A673 (cell line): ENCODE results near the gene ADAMTSL1. TPM values are rescaled to one million over a fixed set of nuclear protein-coding genes. Genes with fewer than 3 reads are reported as not detected.

Experiments used
- BruUV-seq: library from RNA; stranded (reverse); fragments of 400-500 nt; replicated peaks from 2 replicates; lab custom pipeline; 2021; lab: Mats Ljungman, UMichigan
- CTCF ChIA-PET: fragments of 300-600 bp; sonication (Branson Sonifier 250); formaldehyde crosslinking; loops from one replicate; lab custom pipeline; 2022; ENCODE audit warnings: antibody characterized with exemption; lab: Charles Lee
- POLR2A ChIA-PET: fragments of 300-600 bp; sonication (Branson Sonifier 250); formaldehyde crosslinking; loops from one replicate; lab custom pipeline; 2022; ENCODE audit warnings: antibody characterized with exemption; ENCODE audit not compliant: low non-redundant PET; lab: Charles Lee
- DNase-seq: peaks from one replicate; pipeline ENCODE4 v3.0.0-alpha.2; 2015; ENCODE audit warnings: low spot score
- H3K27ac ChIP-seq: fragments of 200-600 bp; sonication (generic); 2 replicates; pipeline ENCODE4 v1.5.1; 2016; ENCODE audit warnings: mixed run types, low read depth, mild to moderate bottlenecking, mixed read lengths, antibody characterized with exemption, low read length; ENCODE audit not compliant: poor library complexity, severe bottlenecking
- H3K27me3 ChIP-seq: fragments of 200-600 bp; sonication (generic); replicated peaks from 2 replicates; pipeline ENCODE4 v1.6.1; 2017; ENCODE audit warnings: mixed run types, low read depth, mild to moderate bottlenecking, mixed read lengths, antibody characterized with exemption, low read length; ENCODE audit not compliant: insufficient read depth, poor library complexity
- H3K36me3 ChIP-seq: fragments of 200-600 bp; sonication (generic); 2 replicates; pipeline ENCODE4 v1.6.1; 2016; ENCODE audit warnings: mixed run types, mild to moderate bottlenecking, mixed read lengths, antibody characterized with exemption, low read length; ENCODE audit not compliant: insufficient read depth, poor library complexity, severe bottlenecking
- H3K4me1 ChIP-seq: fragments of 200-600 bp; sonication (generic); 2 replicates; pipeline ENCODE4 v1.6.1; 2017; ENCODE audit warnings: mixed run types, mild to moderate bottlenecking, mixed read lengths, antibody characterized with exemption, low read length; ENCODE audit not compliant: insufficient read depth, poor library complexity, severe bottlenecking
- H3K4me3 ChIP-seq: fragments of 200-600 bp; sonication (generic); 2 replicates; pipeline ENCODE4 v1.5.1; 2016; ENCODE audit warnings: low read depth, mixed run types, mild to moderate bottlenecking, mixed read lengths, low read length; ENCODE audit not compliant: poor library complexity, severe bottlenecking
- H3K9me3 ChIP-seq: fragments of 200-600 bp; sonication (generic); 2 replicates; pipeline ENCODE4 v1.6.1; 2016; ENCODE audit warnings: mixed run types, low read depth, mild to moderate bottlenecking, mixed read lengths, antibody characterized with exemption, low read length; ENCODE audit not compliant: poor library complexity, severe bottlenecking
- EZH2 ChIP-seq: fragments of 200-600 bp; sonication (generic); IDR thresholded peaks from 2 replicates; pipeline ENCODE4 v1.6.1; 2017; ENCODE audit warnings: borderline replicate concordance, low read depth, mild to moderate bottlenecking, mixed read lengths, antibody characterized with exemption, low read length; ENCODE audit not compliant: poor library complexity, severe bottlenecking
- intact Hi-C: fragments of 100-400 bp; cut with micrococcal nuclease; formaldehyde crosslinking; loops from one replicate; pipeline ENCODE4 v1.10.0; 2022; ENCODE audit not compliant: unreplicated experiment
- total RNA-seq: library from RNA; stranded (reverse); gene quantifications from 2 replicates; pipeline ENCODE4 v1.2.3, GENCODE V29; 2021
- TF ChIP-seq, protein P1 (sequence below): fragments of 300-800, 200-600 bp; sonication (generic); conservative IDR thresholded peaks from 2 replicates; pipeline ENCODE4 v1.5.1; 2017; ENCODE audit warnings: low read depth, mild to moderate bottlenecking, antibody characterized with exemption, low read length, moderate library complexity, mixed read lengths

The ADAMTSL1 gene
- total RNA-seq, 1 experiment from 2014 or later, result not detected

GRCh38 chr9:18798106-18798505 lies 324.2 kb downstream of the ADAMTSL1 start:
- ChIA-PET CTCF (no interaction called here), POLR2A (no interaction called here)
- BruUV-seq, result no TSS peak
- Histone ChIP-seq H3K4me3 (no peak overlapping the region), H3K4me1 (no peaks in the 10 kb centered on the region), H3K27ac (no peak overlapping the region), H3K27me3 (no peaks in the 10 kb centered on the region), H3K36me3 (no peaks in the 10 kb centered on the region), H3K9me3 (no peaks in the 10 kb centered on the region)
- DNase-seq, result no peak
- intact Hi-C loops, result no loop called here
- TF ChIP-seq EZH2, result no peak
- TF ChIP-seq, protein P1, sequence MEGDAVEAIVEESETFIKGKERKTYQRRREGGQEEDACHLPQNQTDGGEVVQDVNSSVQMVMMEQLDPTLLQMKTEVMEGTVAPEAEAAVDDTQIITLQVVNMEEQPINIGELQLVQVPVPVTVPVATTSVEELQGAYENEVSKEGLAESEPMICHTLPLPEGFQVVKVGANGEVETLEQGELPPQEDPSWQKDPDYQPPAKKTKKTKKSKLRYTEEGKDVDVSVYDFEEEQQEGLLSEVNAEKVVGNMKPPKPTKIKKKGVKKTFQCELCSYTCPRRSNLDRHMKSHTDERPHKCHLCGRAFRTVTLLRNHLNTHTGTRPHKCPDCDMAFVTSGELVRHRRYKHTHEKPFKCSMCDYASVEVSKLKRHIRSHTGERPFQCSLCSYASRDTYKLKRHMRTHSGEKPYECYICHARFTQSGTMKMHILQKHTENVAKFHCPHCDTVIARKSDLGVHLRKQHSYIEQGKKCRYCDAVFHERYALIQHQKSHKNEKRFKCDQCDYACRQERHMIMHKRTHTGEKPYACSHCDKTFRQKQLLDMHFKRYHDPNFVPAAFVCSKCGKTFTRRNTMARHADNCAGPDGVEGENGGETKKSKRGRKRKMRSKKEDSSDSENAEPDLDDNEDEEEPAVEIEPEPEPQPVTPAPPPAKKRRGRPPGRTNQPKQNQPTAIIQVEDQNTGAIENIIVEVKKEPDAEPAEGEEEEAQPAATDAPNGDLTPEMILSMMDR, result no peak

DNA sequence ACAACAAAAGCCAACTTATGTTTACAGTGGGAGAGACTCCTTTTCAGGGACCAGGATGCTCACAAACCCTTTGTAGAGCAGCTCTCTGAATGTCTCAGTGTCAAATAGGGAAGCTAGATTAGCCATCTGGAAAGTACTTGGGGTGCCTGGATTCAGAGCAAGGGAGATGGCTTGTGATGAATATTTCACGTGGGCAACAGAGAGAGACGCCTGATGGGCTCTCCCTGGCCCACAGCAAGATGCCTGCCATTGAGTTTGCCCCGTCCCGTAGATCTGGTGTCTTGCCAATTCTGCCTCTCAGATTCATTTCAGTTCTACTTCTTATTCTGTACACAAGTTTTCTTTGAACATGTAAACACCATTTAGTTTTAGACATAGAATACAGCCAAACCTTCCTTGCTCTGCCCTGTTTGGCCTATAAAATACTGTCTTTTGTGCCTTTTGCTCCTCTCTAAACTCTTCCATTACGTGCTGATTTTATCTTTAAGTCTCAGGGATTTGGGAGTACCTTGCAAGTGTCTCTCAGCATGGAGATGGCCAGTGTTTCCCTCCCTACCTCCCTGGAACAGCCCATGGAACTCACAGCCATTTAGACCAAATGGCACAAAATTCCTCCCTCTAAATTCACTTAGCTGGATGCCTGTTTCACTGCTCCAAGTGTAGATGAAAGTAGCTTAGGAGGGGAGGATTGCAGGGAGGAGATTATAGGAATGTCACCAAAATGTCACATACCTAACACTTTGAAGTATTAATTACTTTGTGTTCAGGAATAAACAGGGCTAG lies 324.7 kb downstream of the ADAMTSL1 start:
- ChIA-PET POLR2A (no interaction called here), CTCF (no interaction called here)
- DNase-seq, result no peak
- no TSS peak for BruUV-seq
- Histone ChIP-seq H3K4me1 (no peaks in the 10 kb centered on the region), H3K27me3 (no peaks in the 10 kb centered on the region), H3K27ac (no peak overlapping the region), H3K36me3 (no peaks in the 10 kb centered on the region), H3K9me3 (no peaks in the 10 kb centered on the region), H3K4me3 (no peak overlapping the region)
- TF ChIP-seq, protein P1, result no peak
- no peak for TF ChIP-seq EZH2
- intact Hi-C loops, result no loop called here

DNA sequence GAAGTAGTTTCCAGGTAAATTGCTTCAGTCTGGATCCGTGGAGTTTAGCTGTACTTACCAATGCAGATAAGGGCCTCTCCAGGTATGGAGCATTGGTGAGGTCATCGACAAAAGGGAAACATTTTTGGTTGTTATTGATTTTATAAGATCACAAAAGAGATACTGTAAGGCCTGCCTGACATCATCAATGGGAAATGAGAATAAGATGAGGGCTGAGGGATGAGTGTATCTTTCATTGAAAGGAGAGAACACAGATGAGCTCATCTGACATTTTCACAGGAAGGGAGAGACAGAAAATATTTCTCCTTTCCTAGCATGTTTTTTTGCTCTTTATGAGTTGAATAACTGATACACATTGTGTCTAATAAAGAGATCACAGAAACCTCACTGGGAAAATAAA lies 325.5 kb downstream of the ADAMTSL1 start:
- no peaks in the 10 kb centered on the region for H3K36me3 ChIP-seq
- H3K9me3 ChIP-seq, result no peaks in the 10 kb centered on the region
- no peaks in the 10 kb centered on the region for H3K4me1 ChIP-seq
- TF ChIP-seq, protein P1, result no peak
- no peak for TF ChIP-seq EZH2
- no peaks in the 10 kb centered on the region for H3K27me3 ChIP-seq
- H3K4me3 ChIP-seq, result no peak overlapping the region
- no peak for DNase-seq
- no TSS peak for BruUV-seq
- POLR2A ChIA-PET, result no interaction called here
- CTCF ChIA-PET, result no interaction called here
- no peak overlapping the region for H3K27ac ChIP-seq
- intact Hi-C loops, result no loop called here
